ENCODE results near the gene BEND7.
A peak's percentile ranks its signal among the peaks of the same experiment; 100 is the strongest.

BEND7 gene
- total RNA-seq = 0 to 0.19 (median 0) reads per million in 3 donors

- no peaks in the 10 kb centered on the region for H3K36me3 ChIP-seq (ENCODE audit: control insufficient read depth, insufficient read depth, low read length)
- no peak within 1 kb of the TSS for H3K27ac ChIP-seq (ENCODE audit: insufficient read depth, low read length, poor library complexity, severe bottlenecking)
- peaks cover 34% of the 10 kb centered on the region for H3K27me3 ChIP-seq (replicated peaks; ENCODE audit: control insufficient read depth, insufficient read depth, low read length, poor library complexity, severe bottlenecking)
- no peaks in the 10 kb centered on the region for H3K4me1 ChIP-seq (ENCODE audit: control insufficient read depth, insufficient read depth, low read length, poor library complexity, severe bottlenecking)
- no peak for DNase-seq
- peak within 1 kb of the TSS; percentile 39 for H3K4me3 ChIP-seq (ENCODE audit: insufficient read depth, low read depth, low read length, poor library complexity, severe bottlenecking)
- H3K9me3 ChIP-seq (ENCODE audit: control insufficient read depth, low read length) = no peaks in the 10 kb centered on the region
Observed at GRCh38 chr10:13528875-13529713, at the start of gene BEND7. TSS of gene BEND7 (minus strand) at chr10:13529014. CDS start at chr10:13528533, 481 bp downstream.

DNA sequence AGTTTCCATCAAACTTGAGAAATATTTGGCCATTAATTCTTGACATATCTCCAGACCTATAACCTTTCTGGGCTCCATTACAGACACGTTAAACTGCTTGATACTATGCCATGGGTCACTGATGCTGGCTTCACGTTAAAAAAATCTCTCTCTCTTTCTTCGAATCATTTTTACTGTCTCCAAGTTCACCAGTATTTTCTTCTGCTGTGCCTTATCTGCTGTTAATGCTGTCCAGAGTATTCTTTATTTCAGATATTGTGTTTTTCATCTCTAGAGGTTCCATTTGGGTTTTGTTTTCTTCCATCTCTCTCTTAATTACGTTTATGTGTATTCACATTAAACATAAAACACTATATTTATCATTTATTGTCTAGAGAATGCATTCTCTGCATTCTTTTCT, 45.1 kb upstream of the BEND7 start:
- no peak for DNase-seq
- Histone ChIP-seq H3K9me3 (ENCODE audit: control insufficient read depth, low read length) (no peaks in the 10 kb centered on the region), H3K36me3 (ENCODE audit: control insufficient read depth, insufficient read depth, low read length) (no peaks in the 10 kb centered on the region), H3K4me1 (ENCODE audit: control insufficient read depth, insufficient read depth, low read length, poor library complexity, severe bottlenecking) (no peaks in the 10 kb centered on the region), H3K27ac (ENCODE audit: insufficient read depth, low read length, poor library complexity, severe bottlenecking) (no peak overlapping the region), H3K27me3 (replicated peaks; ENCODE audit: control insufficient read depth, insufficient read depth, low read length, poor library complexity, severe bottlenecking) (peaks cover 4% of the 10 kb centered on the region), H3K4me3 (ENCODE audit: insufficient read depth, low read depth, low read length, poor library complexity, severe bottlenecking) (no peak overlapping the region)

DNA sequence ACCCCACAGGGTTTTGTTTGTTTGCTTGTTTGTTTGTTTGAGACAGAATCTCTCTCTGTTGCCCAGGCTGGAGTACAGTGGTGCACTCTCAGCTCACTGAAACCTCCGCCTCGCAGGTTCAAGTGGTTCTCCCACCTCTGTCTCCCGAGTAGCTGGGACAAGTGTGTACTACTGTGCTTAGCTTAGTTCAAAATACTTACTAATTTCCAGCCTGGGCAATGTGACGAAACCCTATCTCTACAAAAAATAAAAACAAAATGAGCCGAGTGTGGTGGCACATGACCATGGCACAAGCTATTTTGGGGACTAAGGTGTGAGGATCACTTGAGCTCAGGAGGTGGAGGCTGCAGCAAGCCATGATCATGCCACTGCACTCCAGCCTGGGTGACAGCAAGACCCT, 42.7 kb upstream of the BEND7 start:
- no peaks in the 10 kb centered on the region for H3K4me1 ChIP-seq (ENCODE audit: control insufficient read depth, insufficient read depth, low read length, poor library complexity, severe bottlenecking)
- no peak for DNase-seq
- peaks cover 4% of the 10 kb centered on the region for H3K27me3 ChIP-seq (replicated peaks; ENCODE audit: control insufficient read depth, insufficient read depth, low read length, poor library complexity, severe bottlenecking)
- H3K4me3 ChIP-seq (ENCODE audit: insufficient read depth, low read depth, low read length, poor library complexity, severe bottlenecking) = no peak overlapping the region
- H3K36me3 ChIP-seq (ENCODE audit: control insufficient read depth, insufficient read depth, low read length) = no peaks in the 10 kb centered on the region
- no peaks in the 10 kb centered on the region for H3K9me3 ChIP-seq (ENCODE audit: control insufficient read depth, low read length)
- H3K27ac ChIP-seq (ENCODE audit: insufficient read depth, low read length, poor library complexity, severe bottlenecking) = no peak overlapping the region

DNA sequence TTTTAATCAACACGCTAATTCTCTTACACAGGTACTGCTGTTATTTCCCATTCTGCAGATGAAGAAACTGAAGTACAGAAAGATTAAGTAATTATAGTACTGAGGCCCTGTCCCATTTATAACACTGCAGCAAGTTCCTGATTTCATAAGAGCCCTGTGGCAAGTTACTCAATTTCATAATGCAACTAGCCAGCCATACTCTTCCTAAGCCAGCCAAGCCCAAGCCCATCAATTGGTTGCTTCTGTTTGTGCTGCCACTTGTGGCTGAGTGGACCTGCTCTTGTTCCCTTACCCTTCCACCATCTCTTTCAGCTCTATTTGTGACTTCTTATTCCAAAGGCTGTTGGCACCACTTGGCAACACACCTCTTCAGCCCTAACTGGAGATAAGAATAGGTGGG, 38.2 kb upstream of the BEND7 start:
- H3K4me3 ChIP-seq (ENCODE audit: insufficient read depth, low read depth, low read length, poor library complexity, severe bottlenecking) = no peak overlapping the region
- H3K36me3 ChIP-seq (ENCODE audit: control insufficient read depth, insufficient read depth, low read length) = no peaks in the 10 kb centered on the region
- no peaks in the 10 kb centered on the region for H3K4me1 ChIP-seq (ENCODE audit: control insufficient read depth, insufficient read depth, low read length, poor library complexity, severe bottlenecking)
- no peaks in the 10 kb centered on the region for H3K9me3 ChIP-seq (ENCODE audit: control insufficient read depth, low read length)
- DNase-seq = no peak
- no peak overlapping the region for H3K27ac ChIP-seq (ENCODE audit: insufficient read depth, low read length, poor library complexity, severe bottlenecking)
- H3K27me3 ChIP-seq (replicated peaks; ENCODE audit: control insufficient read depth, insufficient read depth, low read length, poor library complexity, severe bottlenecking) = no peaks in the 10 kb centered on the region

DNA sequence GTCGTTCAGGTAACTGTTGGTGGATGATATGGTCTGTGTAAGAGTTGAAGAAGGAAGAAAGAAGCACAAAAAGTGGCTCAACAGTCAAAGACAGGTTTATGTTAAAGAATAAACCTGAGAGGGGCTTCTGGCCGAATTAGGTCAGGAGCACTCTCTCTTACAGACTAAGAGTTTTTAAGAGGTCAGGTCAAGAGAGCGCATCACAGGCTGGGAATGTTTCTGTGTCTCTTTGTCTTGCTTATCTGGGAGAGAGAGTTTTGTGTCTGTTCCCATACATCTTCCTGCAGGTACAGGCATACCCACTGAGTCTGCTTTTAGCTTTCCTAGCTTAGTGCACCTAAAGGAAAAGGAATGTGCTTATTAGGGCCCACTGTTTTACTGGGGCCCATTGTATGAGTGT, 35.8 kb upstream of the BEND7 start:
- no peaks in the 10 kb centered on the region for H3K4me1 ChIP-seq (ENCODE audit: control insufficient read depth, insufficient read depth, low read length, poor library complexity, severe bottlenecking)
- no peak overlapping the region for H3K4me3 ChIP-seq (ENCODE audit: insufficient read depth, low read depth, low read length, poor library complexity, severe bottlenecking)
- no peaks in the 10 kb centered on the region for H3K27me3 ChIP-seq (replicated peaks; ENCODE audit: control insufficient read depth, insufficient read depth, low read length, poor library complexity, severe bottlenecking)
- no peak for DNase-seq
- H3K27ac ChIP-seq (ENCODE audit: insufficient read depth, low read length, poor library complexity, severe bottlenecking) = no peak overlapping the region
- H3K9me3 ChIP-seq (ENCODE audit: control insufficient read depth, low read length) = no peaks in the 10 kb centered on the region
- no peaks in the 10 kb centered on the region for H3K36me3 ChIP-seq (ENCODE audit: control insufficient read depth, insufficient read depth, low read length)

DNA sequence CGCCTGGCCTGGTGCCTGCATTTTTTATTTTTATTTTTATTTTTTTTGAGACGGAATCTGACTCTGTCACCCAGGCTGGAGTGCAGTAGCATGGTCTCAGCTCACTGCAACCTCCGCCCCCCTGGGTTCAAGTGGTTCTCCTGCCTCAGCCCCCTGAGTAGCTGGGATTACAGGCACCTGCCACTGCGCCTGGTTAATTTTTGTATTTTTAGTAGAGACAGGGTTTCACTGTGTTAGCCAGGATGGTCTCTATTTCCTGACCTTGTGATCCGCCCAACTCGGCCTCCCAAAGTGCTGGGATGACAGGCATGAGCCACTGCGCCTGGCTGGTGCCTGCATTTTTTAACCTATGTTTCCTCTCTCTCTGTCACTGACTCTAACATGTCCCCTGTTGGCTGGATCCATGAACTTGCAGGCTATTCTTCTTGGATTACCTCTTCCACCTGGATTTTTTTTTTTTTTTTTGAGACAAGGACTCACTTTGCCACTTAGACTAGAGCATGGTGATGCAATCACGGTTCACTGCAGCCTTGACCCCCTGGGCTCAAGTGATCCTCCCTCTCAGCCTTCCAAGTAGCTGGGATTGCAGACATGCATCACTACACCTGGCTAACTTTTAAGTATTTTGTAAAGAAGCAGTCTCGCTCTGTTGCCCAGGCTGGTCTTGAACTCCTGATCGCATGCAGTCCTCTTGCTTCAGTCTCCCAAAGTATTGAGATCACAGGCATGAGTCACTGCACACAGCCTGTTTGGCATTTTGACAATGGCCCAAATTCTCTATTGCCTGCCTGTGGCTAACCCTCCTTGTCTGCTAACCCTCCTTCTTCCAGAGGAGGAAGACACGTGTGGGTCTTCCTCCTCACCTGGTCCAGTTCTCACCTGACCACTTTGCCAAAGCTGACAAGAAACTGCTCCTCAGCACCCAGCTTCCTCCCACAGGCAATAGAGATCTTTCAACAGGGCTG, 34.9 kb upstream of the BEND7 start:
- Histone ChIP-seq H3K9me3 (ENCODE audit: control insufficient read depth, low read length) (no peaks in the 10 kb centered on the region), H3K36me3 (ENCODE audit: control insufficient read depth, insufficient read depth, low read length) (no peaks in the 10 kb centered on the region), H3K27ac (ENCODE audit: insufficient read depth, low read length, poor library complexity, severe bottlenecking) (no peak overlapping the region), H3K27me3 (replicated peaks; ENCODE audit: control insufficient read depth, insufficient read depth, low read length, poor library complexity, severe bottlenecking) (no peaks in the 10 kb centered on the region), H3K4me1 (ENCODE audit: control insufficient read depth, insufficient read depth, low read length, poor library complexity, severe bottlenecking) (no peaks in the 10 kb centered on the region), H3K4me3 (ENCODE audit: insufficient read depth, low read depth, low read length, poor library complexity, severe bottlenecking) (no peak overlapping the region)
- no peak for DNase-seq

GRCh38 chr10:13560597-13560996, 31.8 kb upstream of the BEND7 start:
- DNase-seq = no peak
- Histone ChIP-seq H3K4me1 (ENCODE audit: control insufficient read depth, insufficient read depth, low read length, poor library complexity, severe bottlenecking) (no peaks in the 10 kb centered on the region), H3K9me3 (ENCODE audit: control insufficient read depth, low read length) (no peaks in the 10 kb centered on the region), H3K27ac (ENCODE audit: insufficient read depth, low read length, poor library complexity, severe bottlenecking) (no peak overlapping the region), H3K27me3 (replicated peaks; ENCODE audit: control insufficient read depth, insufficient read depth, low read length, poor library complexity, severe bottlenecking) (no peaks in the 10 kb centered on the region), H3K36me3 (ENCODE audit: control insufficient read depth, insufficient read depth, low read length) (no peaks in the 10 kb centered on the region), H3K4me3 (ENCODE audit: insufficient read depth, low read depth, low read length, poor library complexity, severe bottlenecking) (no peak overlapping the region)

DNA sequence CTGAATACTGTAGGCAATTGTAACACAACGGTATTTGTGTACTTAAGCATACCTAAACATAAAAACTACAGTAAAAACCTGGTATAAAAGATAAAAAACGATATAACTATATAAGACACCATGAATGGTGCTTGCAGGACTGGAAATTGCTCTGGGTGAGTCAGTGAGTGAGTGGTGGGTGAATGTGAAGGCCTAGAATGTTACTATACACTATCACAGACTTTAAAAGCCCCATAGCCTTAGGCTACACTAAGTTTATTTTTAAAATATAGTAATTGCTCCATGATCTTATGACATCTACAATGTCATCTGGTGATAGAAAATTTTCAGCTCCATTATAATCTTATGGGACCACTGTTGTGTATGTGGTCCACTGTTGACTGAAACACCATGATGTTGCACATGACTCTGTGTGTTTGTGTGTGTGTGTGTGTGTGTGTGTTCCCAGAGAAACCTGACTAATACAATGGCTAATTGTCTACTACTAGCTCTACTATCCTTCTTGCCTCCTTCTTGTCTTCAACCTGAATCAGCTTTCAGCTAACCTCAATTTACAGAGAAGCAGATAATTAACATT, 30.4 kb upstream of the BEND7 start:
- H3K27ac ChIP-seq (ENCODE audit: insufficient read depth, low read length, poor library complexity, severe bottlenecking) = no peak overlapping the region
- DNase-seq = no peak
- no peak overlapping the region for H3K4me3 ChIP-seq (ENCODE audit: insufficient read depth, low read depth, low read length, poor library complexity, severe bottlenecking)
- no peaks in the 10 kb centered on the region for H3K36me3 ChIP-seq (ENCODE audit: control insufficient read depth, insufficient read depth, low read length)
- H3K9me3 ChIP-seq (ENCODE audit: control insufficient read depth, low read length) = no peaks in the 10 kb centered on the region
- H3K27me3 ChIP-seq (replicated peaks; ENCODE audit: control insufficient read depth, insufficient read depth, low read length, poor library complexity, severe bottlenecking) = no peaks in the 10 kb centered on the region
- no peaks in the 10 kb centered on the region for H3K4me1 ChIP-seq (ENCODE audit: control insufficient read depth, insufficient read depth, low read length, poor library complexity, severe bottlenecking)

DNA sequence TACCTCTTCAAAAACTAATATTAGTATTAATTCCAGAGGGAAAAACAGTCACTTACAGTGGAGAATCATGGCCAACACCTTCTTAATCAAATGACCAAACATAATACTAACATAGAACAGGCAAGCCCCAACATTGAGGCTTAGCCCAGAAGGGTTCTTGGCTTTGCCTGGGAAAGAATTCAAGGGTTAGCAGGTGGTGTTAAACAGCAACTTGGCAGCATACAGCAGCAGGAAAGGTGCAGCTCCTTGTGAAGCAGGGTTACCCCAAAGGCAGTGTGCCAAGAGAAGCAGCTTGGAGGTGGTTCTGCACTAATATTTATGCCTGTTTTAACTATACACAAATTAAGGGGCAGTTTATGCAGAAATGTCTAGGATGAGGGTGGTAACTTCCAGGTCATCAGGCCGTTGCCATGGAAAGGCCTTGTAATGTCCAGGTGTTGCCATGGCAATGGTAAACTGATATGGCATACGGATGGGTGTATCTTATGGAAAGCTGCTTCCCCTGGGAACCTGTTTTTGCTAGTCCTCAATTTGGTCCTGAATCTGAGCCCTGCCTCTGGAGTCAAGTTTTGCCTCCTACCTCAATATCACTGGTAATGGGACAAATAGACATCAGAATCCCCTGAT, 27.2 kb upstream of the BEND7 start:
- Histone ChIP-seq H3K9me3 (ENCODE audit: control insufficient read depth, low read length) (peaks cover under 1% of the 10 kb centered on the region), H3K27ac (ENCODE audit: insufficient read depth, low read length, poor library complexity, severe bottlenecking) (no peak overlapping the region), H3K27me3 (replicated peaks; ENCODE audit: control insufficient read depth, insufficient read depth, low read length, poor library complexity, severe bottlenecking) (no peaks in the 10 kb centered on the region), H3K4me3 (ENCODE audit: insufficient read depth, low read depth, low read length, poor library complexity, severe bottlenecking) (no peak overlapping the region), H3K4me1 (ENCODE audit: control insufficient read depth, insufficient read depth, low read length, poor library complexity, severe bottlenecking) (no peaks in the 10 kb centered on the region), H3K36me3 (ENCODE audit: control insufficient read depth, insufficient read depth, low read length) (no peaks in the 10 kb centered on the region)
- no peak for DNase-seq

Measured in effector memory CD4-positive, alpha-beta T cell (primary cell).